ENCODE results near the gene ZPLD1.

Gene ZPLD1

DNA sequence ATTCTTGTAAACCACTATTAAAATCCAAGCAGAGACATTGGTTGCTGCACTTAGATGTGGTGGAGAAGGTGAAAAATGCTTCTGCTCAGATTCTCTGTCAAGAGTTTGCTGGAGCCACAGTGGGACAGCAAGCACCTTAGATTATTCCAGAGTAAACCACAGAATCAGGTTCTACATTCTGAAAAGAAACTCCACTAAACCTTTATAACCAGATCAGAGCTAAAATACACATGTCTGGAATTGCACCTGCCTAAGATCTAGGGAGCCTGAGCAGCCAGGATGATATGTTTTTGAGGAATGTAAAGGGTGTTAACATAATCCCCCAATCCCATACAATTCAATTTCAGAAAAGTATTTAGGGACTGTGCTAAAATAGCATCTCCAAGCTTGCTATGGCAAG is at the start of gene ZPLD1:
ZPLD1 (plus strand) TSS at position 301 of the 400 bp plus-strand sequence. CDS start 3,473 bp downstream, outside the sequence.
- DNase-seq = no peak

DNA sequence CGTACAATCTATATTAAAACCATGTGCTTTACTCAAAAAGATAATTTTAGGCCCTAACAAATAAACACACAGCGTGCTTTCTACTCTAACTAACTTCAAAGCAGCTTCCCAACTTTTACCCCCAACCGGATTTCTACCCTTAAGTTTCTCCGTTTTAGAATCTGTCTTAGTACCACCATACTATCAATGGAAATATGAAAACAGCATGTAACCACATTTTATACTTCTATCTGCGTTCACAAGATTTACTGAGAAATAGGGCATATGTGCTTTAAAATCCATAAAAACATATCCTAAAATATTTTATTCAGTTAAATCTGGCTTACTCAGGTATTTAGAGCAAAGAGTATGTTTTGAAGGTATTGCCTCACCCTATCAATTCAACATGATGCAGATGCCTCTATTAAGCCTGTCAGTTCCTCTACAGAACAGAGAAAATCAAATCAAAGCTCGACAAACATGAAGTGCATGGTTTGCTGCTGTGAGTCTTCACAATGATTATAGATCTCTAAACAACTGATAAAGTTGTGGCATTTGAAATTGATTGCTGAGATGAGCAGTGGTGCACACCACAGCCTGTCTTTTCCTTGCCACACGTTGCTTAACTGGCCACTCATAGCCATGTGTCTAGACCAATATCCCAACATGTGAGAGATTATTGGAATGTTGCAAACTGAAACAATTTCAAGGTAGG is 44.5 kb upstream of the ZPLD1 start:
- DNase-seq = no peak

- DNase-seq = no peak
Observed at GRCh38 chr3:102390916-102391315, 43.9 kb upstream of the ZPLD1 start.

DNA sequence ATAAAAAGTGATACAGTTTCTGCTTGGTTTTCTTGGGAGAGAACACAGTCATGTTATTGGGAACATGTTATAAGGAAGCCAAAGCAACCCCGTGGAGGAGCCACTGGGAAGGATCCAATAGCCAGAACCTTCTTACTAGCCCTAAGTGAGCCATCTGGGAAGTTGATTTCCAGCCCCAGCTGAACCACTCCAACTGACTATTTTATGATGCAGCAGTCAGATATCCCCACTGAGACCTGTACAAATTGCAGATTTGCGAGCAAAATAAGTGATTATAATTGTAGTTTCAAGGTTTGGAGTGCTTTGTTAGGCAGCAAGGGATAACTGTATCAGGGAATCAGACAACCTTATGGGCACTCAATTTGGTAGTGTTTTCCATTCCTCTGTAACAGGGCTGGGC is 43.3 kb upstream of the ZPLD1 start:
- no peak for DNase-seq

DNA sequence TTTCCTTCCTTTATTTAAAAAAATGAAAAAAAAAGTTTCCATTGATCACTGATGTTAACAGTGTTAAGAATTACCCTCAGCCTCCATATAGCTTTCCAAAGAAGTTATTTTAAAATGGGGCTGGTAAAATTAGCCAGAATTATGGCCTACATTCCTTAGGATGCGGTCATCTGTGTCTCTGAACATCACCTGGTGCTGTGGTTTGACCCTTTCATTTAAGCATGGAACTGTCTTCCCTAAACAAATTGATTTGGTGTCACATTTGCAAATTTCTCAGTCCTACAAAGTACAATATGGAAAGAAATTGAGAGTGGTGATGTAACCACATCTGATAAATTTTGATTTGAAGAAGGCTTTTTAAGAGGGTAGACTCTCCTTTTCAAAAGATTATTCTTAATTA is 40.3 kb upstream of the ZPLD1 start:
- no peak for DNase-seq

DNA sequence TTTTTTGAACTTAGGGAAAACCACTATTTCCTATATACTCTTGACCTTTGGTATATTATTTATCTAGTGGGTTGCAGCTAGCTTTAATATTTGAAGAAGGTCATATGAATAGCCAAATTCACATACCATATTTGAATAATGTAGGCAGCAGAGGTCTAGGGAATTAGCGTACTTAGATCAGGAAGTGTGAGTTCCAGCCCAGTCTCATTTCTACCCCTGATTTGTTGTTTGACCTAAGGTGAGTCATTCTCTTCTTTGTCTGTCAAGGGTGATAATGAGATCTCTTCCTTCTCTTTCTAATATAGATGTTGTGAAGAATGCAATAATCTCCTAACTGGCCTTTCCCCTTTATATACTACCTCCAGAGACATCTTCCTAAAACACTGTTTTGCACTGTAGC is 36.6 kb upstream of the ZPLD1 start:
- DNase-seq = no peak

DNA sequence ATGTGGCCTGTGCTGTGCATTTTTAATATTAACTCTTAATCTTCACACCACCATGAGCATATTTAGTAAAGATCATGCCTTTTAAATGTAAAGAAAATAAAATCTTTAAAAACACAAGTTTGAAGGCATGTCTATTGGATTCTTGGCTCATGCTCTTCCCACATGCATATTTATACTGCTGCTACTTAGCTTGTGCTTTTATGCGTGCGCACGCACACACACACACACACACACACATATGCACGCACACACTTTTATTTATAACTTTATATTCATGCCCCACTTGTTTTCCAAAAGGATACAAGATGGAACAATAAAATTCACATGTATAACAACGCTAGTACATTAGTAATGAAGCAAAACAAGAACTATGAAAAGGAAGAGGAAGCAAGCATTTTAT is 36.1 kb upstream of the ZPLD1 start:
- DNase-seq = no peak

DNA sequence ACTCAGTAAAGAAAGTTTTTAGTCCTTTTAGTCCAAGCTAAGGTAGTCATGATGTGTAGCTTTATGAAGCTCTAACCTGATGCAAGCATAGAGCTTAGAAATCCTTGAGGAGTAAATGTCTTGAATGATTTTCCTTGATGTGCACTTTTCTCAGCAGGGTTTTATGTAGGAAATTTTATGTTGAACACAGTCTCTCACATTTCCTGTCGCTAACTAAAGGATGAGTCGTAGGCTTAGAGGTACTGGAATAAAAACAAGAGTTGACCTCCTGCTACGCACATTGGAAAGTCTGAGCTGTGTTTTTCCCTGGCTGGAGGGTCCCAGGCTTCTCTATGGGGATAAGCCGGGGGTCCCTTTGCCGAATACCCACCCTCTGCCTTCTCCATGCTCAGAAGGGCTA is 34.7 kb upstream of the ZPLD1 start:
- no peak for DNase-seq

DNA sequence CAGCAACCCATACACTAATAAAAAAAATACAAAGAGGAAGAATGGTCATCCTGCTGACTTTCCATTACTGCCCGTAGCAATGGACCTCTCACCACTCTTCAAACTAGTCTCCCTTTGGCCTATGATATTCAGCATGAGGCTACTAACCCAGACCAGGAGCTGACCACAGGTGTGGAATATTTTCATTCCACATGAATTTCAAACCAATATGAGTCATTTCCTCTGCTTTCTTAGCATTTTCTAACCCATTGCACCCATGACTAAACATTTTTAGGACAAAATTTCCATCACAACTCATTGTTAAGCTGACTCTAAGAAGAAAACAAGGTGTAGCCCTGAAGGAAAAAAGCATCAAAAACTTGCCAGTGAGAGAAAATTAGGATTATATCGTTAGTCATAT is 34.0 kb upstream of the ZPLD1 start:
- no peak for DNase-seq

DNA sequence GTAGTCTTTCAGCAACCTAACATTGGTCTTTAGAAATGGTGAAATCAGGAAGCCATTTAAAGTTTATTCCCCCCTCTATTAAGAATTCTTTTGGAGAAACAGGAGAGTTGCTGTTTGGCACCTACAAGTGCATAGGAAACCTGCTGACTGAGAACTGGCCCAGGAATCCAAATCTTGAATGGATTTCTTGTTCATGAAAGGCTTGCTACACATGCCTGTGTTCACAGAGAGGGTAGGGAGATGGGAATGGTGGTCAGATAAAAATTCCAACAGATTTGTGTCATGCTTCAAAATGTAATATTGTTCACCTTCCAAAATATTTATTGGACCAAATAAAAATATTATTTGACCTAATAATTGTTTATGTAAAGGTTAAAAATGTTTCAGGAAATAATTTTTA is 24.2 kb upstream of the ZPLD1 start:
- DNase-seq = no peak

GRCh38 chr3:102415553-102415952 is 19.3 kb upstream of the ZPLD1 start:
- DNase-seq = no peak

DNA sequence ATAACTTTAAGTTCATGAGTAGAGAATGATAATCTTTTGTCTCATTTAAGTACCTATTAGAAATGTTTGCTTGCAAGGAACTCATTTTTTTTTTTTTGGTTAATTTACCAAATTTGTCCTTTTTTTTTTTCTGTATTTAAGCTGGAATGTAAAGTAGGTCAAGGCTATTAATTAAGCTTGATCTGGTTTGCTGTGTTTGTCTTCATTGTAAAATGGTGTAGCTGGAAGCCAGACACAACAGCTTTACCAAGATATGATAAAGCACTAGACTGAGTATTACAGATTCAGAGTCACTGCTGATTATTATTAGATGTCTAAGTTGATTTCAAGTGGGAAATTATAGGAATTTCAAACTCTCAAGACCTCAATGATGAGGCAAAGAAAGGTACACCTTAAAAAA is 15.0 kb upstream of the ZPLD1 start:
- no peak for DNase-seq

GRCh38 chr3:102441832-102442231 is 7.0 kb downstream of the ZPLD1 start:
- no peak for DNase-seq

DNA sequence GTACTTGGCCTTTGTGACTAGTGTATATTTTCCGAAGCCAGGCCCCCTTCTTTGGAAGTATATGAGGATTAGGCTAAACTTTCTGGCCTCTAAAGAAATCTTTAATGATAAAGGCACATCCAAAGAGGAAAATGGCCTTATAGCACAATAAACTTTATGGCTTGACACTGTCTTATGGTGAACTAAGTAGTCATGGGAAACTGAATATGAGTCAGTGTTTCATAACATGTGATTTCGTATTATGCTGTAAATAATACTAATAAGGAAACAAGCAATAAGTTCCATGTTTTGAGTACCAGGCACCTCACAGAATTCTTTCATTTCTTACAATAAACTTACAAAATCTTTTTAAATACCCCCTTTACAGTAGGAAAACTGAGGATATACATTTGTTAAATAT is 8.2 kb downstream of the ZPLD1 start:
- no peak for DNase-seq

DNA sequence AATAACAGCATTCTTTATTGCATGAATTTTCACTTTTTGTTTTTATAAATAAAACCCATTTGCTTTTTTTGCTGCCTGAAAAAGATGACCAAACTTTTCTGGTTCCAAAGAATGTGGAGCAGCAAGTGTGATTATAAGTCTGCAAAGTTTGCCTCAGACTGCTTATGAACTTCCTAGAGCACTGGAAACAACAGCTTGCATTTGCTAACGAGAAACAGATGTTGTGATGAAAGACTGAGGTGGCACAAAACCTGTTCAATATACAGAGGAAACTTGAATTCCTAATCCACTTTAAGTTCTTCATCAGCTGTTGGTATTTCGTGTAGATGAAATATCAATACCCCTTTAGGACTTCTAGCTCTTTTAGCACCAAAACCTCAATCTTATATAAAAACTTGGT is 9.3 kb downstream of the ZPLD1 start:
- DNase-seq = no peak

DNA sequence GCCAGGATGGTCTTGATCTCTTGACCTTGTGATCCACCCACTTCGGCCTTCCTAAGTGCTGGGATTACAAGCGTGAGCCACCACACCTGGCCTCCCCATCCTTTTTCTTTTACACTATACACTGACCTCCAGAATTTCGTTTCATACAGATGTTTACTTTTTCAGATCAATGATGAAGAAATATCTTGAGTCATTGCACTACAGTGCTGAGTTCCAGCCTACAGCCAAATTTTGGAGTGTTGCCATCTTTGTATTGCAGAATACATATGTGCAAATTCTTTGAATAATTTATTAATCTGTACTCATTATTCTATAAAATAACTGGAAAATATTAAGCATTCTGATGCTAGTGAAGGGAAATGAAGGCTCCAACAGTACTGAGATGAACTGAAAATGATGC is 12.5 kb downstream of the ZPLD1 start:
- DNase-seq = no peak

- no peak for DNase-seq
Observed at GRCh38 chr3:102449341-102449740, 14.5 kb downstream of the ZPLD1 start.

DNA sequence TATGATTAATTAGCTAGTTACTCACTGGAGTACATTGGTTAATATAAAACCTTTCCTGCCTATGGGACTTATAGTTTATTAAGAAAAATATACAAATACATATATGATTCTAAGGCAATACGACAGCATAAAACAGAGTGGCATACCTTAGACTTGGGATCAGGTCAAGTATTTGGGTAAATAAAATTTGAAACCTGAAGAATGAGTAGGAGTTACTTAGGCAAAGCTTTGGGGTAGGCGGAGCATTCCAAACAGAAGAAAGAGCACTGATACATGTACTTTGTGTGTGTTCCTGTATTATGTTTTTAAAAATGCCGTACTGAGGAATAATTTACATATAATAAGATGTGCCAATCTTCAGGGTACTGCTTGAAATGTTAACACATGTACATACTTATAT is 15.1 kb downstream of the ZPLD1 start:
- DNase-seq = no peak

- DNase-seq = no peak
Observed at GRCh38 chr3:102450976-102451375, 16.2 kb downstream of the ZPLD1 start.

DNA sequence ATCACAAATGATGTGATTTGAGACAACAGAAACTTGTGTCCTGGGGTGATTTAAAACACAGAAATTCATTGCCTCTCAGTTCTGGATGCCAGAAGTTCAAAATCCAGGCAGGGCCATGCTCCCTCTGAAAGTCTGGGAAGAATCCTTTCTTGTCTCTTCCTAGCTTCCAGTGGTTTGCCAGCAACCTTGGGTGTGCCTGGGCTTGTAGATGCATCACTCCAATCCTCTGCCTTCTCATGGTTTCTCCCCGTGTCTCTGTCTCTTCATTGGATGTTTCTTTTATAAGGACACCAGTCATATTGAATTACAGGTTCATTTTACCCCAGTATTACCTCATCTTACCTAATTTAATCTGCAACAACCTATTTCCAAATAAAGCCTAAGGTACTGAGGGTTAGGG is 16.7 kb downstream of the ZPLD1 start:
- DNase-seq = no peak

- DNase-seq = no peak
Observed at GRCh38 chr3:102454181-102454580, 19.4 kb downstream of the ZPLD1 start.

DNA sequence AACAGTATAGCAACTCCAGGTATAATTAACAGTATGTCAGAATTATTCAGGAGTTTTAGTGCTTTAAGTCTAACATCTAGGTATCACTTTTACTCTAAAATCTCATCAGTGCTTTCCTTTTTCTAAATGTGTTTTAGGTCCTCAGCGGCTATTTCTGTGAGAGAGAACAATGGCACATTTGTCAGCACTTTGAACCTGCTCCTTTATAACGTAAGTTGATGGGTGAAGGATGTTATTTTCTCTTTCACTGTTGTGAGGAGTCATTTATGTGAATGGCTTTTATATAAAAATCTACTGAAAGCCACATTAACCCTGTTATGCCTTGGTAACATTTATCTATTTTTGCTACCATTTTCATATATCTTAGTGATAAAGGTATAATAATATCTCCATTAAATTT is 22.8 kb downstream of the ZPLD1 start:
- no peak for DNase-seq

GRCh38 chr3:102460579-102460978 is 25.8 kb downstream of the ZPLD1 start:
- DNase-seq = no peak

GRCh38 chr3:102464261-102464660 is 29.4 kb downstream of the ZPLD1 start:
- DNase-seq = no peak

- DNase-seq = no peak
Observed at GRCh38 chr3:102466001-102466400, 31.2 kb downstream of the ZPLD1 start.

DNA sequence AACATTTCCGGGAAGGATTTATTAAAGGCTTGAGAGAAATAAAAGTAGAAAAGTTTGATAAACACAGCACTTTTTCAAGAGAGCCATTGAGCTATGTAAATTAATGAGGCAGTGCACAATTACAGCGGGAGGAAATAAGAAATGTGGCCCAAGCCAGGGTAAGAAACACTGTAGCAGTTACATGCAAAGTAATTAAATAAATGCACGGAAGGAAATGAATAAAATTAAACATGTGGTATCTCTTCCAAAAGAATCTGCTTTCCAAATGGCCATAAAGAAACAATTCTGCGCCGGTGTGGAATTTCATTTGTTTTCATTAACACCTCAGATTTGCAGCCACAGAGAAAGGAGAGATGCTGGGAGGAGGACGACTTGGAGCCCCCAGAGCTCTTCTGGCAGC is 35.3 kb downstream of the ZPLD1 start:
- DNase-seq = no peak

Data from activated T-cell treated with anti-CD3 and anti-CD28 coated beads, Interleukin-2, amount 50 U/mL, for 1 hour (primary cell).